Thyroid gland (tissue), 4 donors: ENCODE measurements around the gene RRP15.

Experiments
- POLR2A ChIP-seq, 2 donors: fragments of 450-650 bp; IDR thresholded peaks; one replicate each; pipeline ENCODE4 v1.6.1; 2017; ENCODE audit warnings: antibody characterized with exemption in 2 of 2, mild to moderate bottlenecking in 2 of 2, moderate library complexity in 1 of 2
- TF ChIP-seq, protein P1 (sequence below), 6 experiments: fragments of 200-600 bp in 3 of 6; fragments of 450-650 bp in 3 of 6; sonication (generic) in 3 of 6; IDR thresholded peaks; one replicate each; pipeline ENCODE4 v1.5.1; 2016 to 2019; ENCODE audit warnings: antibody characterized with exemption in 6 of 6, mild to moderate bottlenecking in 2 of 6, inconsistent platforms in 1 of 6, moderate library complexity in 1 of 6

DNA sequence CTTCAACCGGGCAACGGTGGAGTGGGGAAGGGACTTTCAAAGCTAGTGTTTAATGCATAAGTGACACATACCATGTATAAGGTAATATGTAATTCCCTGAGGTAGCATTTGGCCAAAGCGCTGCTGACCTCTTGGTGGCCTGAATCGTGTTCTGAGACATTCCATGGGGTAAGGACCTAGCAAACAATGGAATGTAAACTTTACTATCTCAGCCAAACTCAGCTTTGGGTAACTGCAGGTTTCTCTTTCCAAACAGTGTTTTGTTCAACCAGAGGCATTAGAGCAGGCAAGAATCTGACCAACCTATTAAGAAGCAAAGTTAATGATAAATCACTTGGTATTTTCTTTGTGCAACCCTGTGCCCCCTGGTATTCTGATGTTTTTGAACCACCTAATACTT lies 82.0 kb downstream of the RRP15 start:
- TF ChIP-seq, protein P1, sequence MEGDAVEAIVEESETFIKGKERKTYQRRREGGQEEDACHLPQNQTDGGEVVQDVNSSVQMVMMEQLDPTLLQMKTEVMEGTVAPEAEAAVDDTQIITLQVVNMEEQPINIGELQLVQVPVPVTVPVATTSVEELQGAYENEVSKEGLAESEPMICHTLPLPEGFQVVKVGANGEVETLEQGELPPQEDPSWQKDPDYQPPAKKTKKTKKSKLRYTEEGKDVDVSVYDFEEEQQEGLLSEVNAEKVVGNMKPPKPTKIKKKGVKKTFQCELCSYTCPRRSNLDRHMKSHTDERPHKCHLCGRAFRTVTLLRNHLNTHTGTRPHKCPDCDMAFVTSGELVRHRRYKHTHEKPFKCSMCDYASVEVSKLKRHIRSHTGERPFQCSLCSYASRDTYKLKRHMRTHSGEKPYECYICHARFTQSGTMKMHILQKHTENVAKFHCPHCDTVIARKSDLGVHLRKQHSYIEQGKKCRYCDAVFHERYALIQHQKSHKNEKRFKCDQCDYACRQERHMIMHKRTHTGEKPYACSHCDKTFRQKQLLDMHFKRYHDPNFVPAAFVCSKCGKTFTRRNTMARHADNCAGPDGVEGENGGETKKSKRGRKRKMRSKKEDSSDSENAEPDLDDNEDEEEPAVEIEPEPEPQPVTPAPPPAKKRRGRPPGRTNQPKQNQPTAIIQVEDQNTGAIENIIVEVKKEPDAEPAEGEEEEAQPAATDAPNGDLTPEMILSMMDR (IDR thresholded peaks at IDR 0.05) = no peak
- TF ChIP-seq POLR2A (IDR thresholded peaks at IDR 0.05) = no peak
